Mucosa of rectum (tissue), 2 donors: ENCODE data around the gene COL18A1.

Experiments
- H3K27ac ChIP-seq, 2 donors: one replicate each; pipeline ENCODE4 v1.7.0; 2013; ENCODE audit warnings: inconsistent platforms in 2 of 2, low read depth in 2 of 2, low read length in 2 of 2
- H3K27me3 ChIP-seq, 2 donors: one replicate each; pipeline ENCODE4 v1.7.0; 2013; ENCODE audit warnings: low read length in 2 of 2; ENCODE audit not compliant: control insufficient read depth in 2 of 2, insufficient read depth in 2 of 2
- H3K36me3 ChIP-seq, 2 donors: one replicate each; pipeline ENCODE4 v1.7.0; 2013; ENCODE audit warnings: low read length in 2 of 2; ENCODE audit not compliant: control insufficient read depth in 2 of 2, insufficient read depth in 2 of 2
- H3K4me1 ChIP-seq, 2 donors: one replicate each; pipeline ENCODE4 v1.7.0; 2013; ENCODE audit warnings: low read length in 2 of 2, mild to moderate bottlenecking in 1 of 2; ENCODE audit not compliant: control insufficient read depth in 2 of 2, insufficient read depth in 2 of 2
- H3K4me3 ChIP-seq, 2 donors: one replicate each; pipeline ENCODE4 v1.7.0; 2013; ENCODE audit warnings: low read length in 2 of 2
- H3K9ac ChIP-seq, 2 donors: one replicate each; pipeline ENCODE4 v1.7.0; 2013; ENCODE audit warnings: low read length in 2 of 2, low read depth in 1 of 2, mild to moderate bottlenecking in 1 of 2
- H3K9me3 ChIP-seq, 2 donors: one replicate each; pipeline ENCODE4 v1.7.0; 2013; ENCODE audit warnings: low read length in 2 of 2; ENCODE audit not compliant: control insufficient read depth in 2 of 2
- donor health status: healthy.
- donor health status: Normal muscosa, but diverticular disease.

The COL18A1 gene

GRCh38 chr21:45464309-45464708 is 59.3 kb downstream of the COL18A1 start:
- Histone ChIP-seq H3K4me3 (no peak overlapping the region), H3K9ac (no peak overlapping the region), H3K27ac (peak overlapping the region in 1 of 2 donors; percentile 58), H3K36me3 (no peaks in the 10 kb centered on the region), H3K27me3 (no peaks in the 10 kb centered on the region), H3K4me1 (no peaks in the 10 kb centered on the region), H3K9me3 (no peaks in the 10 kb centered on the region)

GRCh38 chr21:45465105-45465504 is 60.1 kb downstream of the COL18A1 start:
- Histone ChIP-seq H3K4me1 (no peaks in the 10 kb centered on the region), H3K4me3 (peak overlapping the region in 1 of 2 donors; percentile 56), H3K27me3 (no peaks in the 10 kb centered on the region), H3K36me3 (no peaks in the 10 kb centered on the region), H3K9ac (no peak overlapping the region), H3K27ac (peak overlapping the region in 1 of 2 donors; percentile 58), H3K9me3 (no peaks in the 10 kb centered on the region)

- Histone ChIP-seq H3K4me1 (peaks cover 0 to 2% of the 10 kb centered on the region in 2 donors), H3K9ac (no peak overlapping the region), H3K27ac (no peak overlapping the region), H3K4me3 (peak overlapping the region in 1 of 2 donors; percentile 1), H3K9me3 (no peaks in the 10 kb centered on the region), H3K27me3 (no peaks in the 10 kb centered on the region), H3K36me3 (no peaks in the 10 kb centered on the region)
Observed at GRCh38 chr21:45465611-45466329, 60.8 kb downstream of the COL18A1 start.

- Histone ChIP-seq H3K9ac (no peak overlapping the region), H3K4me1 (peaks cover 0 to 7% of the 10 kb centered on the region in 2 donors), H3K27ac (no peak overlapping the region)
Observed at GRCh38 chr21:45466330-45467220, 61.6 kb downstream of the COL18A1 start.

DNA sequence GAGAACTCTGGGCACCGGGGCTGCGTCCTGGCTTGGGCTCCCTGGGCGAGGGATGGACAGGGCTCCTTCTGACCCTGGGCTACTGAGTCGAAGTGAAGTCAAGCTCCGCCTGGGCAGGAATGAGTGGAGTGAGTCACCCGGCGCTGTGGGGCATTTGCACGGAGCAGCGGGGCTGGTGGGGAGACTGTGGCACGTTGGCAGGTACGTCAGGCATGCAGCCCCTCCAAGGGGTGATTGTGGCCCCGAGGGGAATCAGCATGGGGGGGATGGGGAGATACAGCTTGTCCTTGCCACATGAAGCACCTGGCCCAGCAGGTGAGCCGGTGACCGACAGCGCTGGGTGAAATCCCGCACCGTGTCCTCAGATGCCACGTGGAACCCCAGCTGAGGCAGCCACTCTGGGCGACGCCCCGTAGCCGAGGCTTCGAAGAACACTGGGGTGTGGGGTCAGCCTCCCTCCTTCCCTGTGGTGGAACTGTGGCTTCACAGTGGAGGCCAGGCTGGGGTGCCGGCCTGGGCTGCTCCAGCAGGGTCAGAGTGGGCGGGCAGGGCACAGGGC is 62.3 kb downstream of the COL18A1 start:
- no peak overlapping the region for H3K27ac ChIP-seq
- H3K4me1 ChIP-seq = peaks cover 3 to 9% of the 10 kb centered on the region in 2 donors

More at GRCh38 chr21:45466330-45467220, 61.6 kb downstream of the COL18A1 start:
- no peaks in the 10 kb centered on the region for H3K27me3 ChIP-seq
- no peak overlapping the region for H3K4me3 ChIP-seq
- H3K9me3 ChIP-seq = no peaks in the 10 kb centered on the region
- H3K36me3 ChIP-seq = no peaks in the 10 kb centered on the region

GRCh38 chr21:45468051-45468970 is 63.3 kb downstream of the COL18A1 start:
- no peaks in the 10 kb centered on the region for H3K27me3 ChIP-seq
- H3K36me3 ChIP-seq = no peaks in the 10 kb centered on the region
- H3K4me3 ChIP-seq = no peak overlapping the region
- H3K4me1 ChIP-seq = peaks cover 3 to 9% of the 10 kb centered on the region in 2 donors
- no peak overlapping the region for H3K27ac ChIP-seq
- H3K9me3 ChIP-seq = no peaks in the 10 kb centered on the region
- no peak overlapping the region for H3K9ac ChIP-seq

More for the DNA sequence above, 62.3 kb downstream of the COL18A1 start:
- no peaks in the 10 kb centered on the region for H3K9me3 ChIP-seq
- H3K9ac ChIP-seq = no peak overlapping the region
- no peak overlapping the region for H3K4me3 ChIP-seq
- no peaks in the 10 kb centered on the region for H3K27me3 ChIP-seq
- no peaks in the 10 kb centered on the region for H3K36me3 ChIP-seq

GRCh38 chr21:45468971-45469272 is 64.0 kb downstream of the COL18A1 start:
- H3K9ac ChIP-seq = no peak overlapping the region
- no peak overlapping the region for H3K27ac ChIP-seq
- H3K4me3 ChIP-seq = no peak overlapping the region
- no peaks in the 10 kb centered on the region for H3K9me3 ChIP-seq
- H3K27me3 ChIP-seq = no peaks in the 10 kb centered on the region
- H3K4me1 ChIP-seq = peaks cover 3 to 9% of the 10 kb centered on the region in 2 donors
- no peaks in the 10 kb centered on the region for H3K36me3 ChIP-seq

- Histone ChIP-seq H3K9ac (no peak overlapping the region), H3K4me1 (peaks cover 3 to 9% of the 10 kb centered on the region in 2 donors), H3K27me3 (no peaks in the 10 kb centered on the region), H3K9me3 (no peaks in the 10 kb centered on the region), H3K4me3 (no peak overlapping the region), H3K36me3 (peaks cover 0 to under 1% of the 10 kb centered on the region in 2 donors), H3K27ac (no peak overlapping the region)
Observed at GRCh38 chr21:45469273-45470086, 64.5 kb downstream of the COL18A1 start.

DNA sequence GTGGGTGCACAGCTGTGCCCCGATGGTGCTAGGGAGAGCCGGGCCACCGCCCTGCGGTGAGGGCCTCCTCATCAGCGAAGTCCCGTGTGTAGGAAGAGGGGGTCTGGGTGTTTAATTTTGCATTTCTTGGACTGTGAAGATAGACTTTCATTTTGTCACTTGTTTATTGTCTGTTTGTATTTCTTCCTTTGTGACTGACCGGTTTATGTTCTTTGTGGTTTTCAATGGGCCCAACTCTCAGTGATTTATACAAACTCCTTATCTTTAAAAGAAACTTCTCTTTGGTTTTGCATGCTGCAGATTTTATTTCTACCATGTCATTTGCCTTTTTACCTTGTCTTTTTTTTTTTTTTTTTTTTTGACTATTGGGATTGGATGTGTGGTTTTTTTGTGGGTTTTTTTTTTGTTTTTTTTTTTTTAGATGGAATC is 65.1 kb downstream of the COL18A1 start:
- peaks cover 0 to 3% of the 10 kb centered on the region in 2 donors for H3K36me3 ChIP-seq
- H3K9me3 ChIP-seq = no peaks in the 10 kb centered on the region
- peaks cover 3 to 9% of the 10 kb centered on the region in 2 donors for H3K4me1 ChIP-seq
- H3K9ac ChIP-seq = no peak overlapping the region
- H3K27ac ChIP-seq = no peak overlapping the region
- no peaks in the 10 kb centered on the region for H3K27me3 ChIP-seq
- no peak overlapping the region for H3K4me3 ChIP-seq
